ENCODE results near the gene SMARCA4. TPM values are rescaled to one million over a fixed set of nuclear protein-coding genes. Genes with fewer than 3 reads are reported as not detected.
"Not testable (repeated sequence)": the region's sequence is repeated elsewhere in the genome, so short reads cannot be mapped to it uniquely, and the experiment has no call there.

Gene SMARCA4
- total RNA-seq, 1 experiment from 2014 or later: 103 TPM

- H3K36me3 ChIP-seq (ENCODE audit: insufficient read depth, low read length): no peaks in the 10 kb centered on the region; the same call in 1 of the 2 replicates
- H3K4me3 ChIP-seq (ENCODE audit: low read length): no peak overlapping the region
- no peak overlapping the region for H3K9ac ChIP-seq (ENCODE audit: low read length)
Observed at GRCh38 chr19:10924597-10924996, 36.2 kb upstream of the SMARCA4 start.

GRCh38 chr19:10927730-10928562, 32.9 kb upstream of the SMARCA4 start:
- H3K4me3 ChIP-seq (ENCODE audit: low read length): peak overlapping the region; percentile 99
- peak; percentile 62 for DNase-seq
- no peak overlapping the region; the same call in 1 of the 2 replicates for H2AFZ ChIP-seq (ENCODE audit: low read length)
- peaks cover 22% of the 10 kb centered on the region for H3K4me1 ChIP-seq (ENCODE audit: low read length)
- peaks cover 43% of the 10 kb centered on the region for H3K79me2 ChIP-seq (ENCODE audit: low read length)
- no peaks in the 10 kb centered on the region for H3K27me3 ChIP-seq (ENCODE audit: low read length)
- H4K20me1 ChIP-seq (ENCODE audit: insufficient read depth, low read depth, low read length): peaks cover 9% of the 10 kb centered on the region; the same call in 1 of the 2 replicates
- H3K4me2 ChIP-seq (ENCODE audit: low read depth, low read length, poor library complexity, severe bottlenecking): peak overlapping the region; percentile 99
- no peaks in the 10 kb centered on the region for H3K9me2 ChIP-seq (replicated peaks; ENCODE audit: insufficient read depth, low read length)
- peaks cover 5% of the 10 kb centered on the region; the same call in 1 of the 2 replicates for H3K36me3 ChIP-seq (ENCODE audit: insufficient read depth, low read length)
- H3K9me3 ChIP-seq (ENCODE audit: low read length): no peaks in the 10 kb centered on the region
- H3K27ac ChIP-seq (ENCODE audit: low read length): peak overlapping the region; percentile 60
- H3K9ac ChIP-seq (ENCODE audit: low read length): peak overlapping the region; percentile 95

More at GRCh38 chr19:10924597-10924996, 36.2 kb upstream of the SMARCA4 start:
- Histone ChIP-seq H4K20me1 (ENCODE audit: insufficient read depth, low read depth, low read length) (peaks cover 8% of the 10 kb centered on the region; the same call in 1 of the 2 replicates), H3K79me2 (ENCODE audit: low read length) (peaks cover 22% of the 10 kb centered on the region), H3K27me3 (ENCODE audit: low read length) (no peaks in the 10 kb centered on the region), H3K27ac (ENCODE audit: low read length) (no peak overlapping the region), H3K4me1 (ENCODE audit: low read length) (peaks cover 15% of the 10 kb centered on the region), H3K9me3 (ENCODE audit: low read length) (no peaks in the 10 kb centered on the region), H2AFZ (ENCODE audit: low read length) (no peak overlapping the region), H3K4me2 (ENCODE audit: low read depth, low read length, poor library complexity, severe bottlenecking) (no peak overlapping the region), H3K9me2 (replicated peaks; ENCODE audit: insufficient read depth, low read length) (no peaks in the 10 kb centered on the region)
- no peak for DNase-seq

- Histone ChIP-seq H2AFZ (ENCODE audit: low read length) (peak within 1 kb of the TSS; percentile 81), H4K20me1 (ENCODE audit: insufficient read depth, low read depth, low read length) (peaks cover 9% of the 10 kb centered on the region; the same call in 1 of the 2 replicates), H3K4me3 (ENCODE audit: low read length) (peak within 1 kb of the TSS; percentile 99), H3K4me1 (ENCODE audit: low read length) (peaks cover 22% of the 10 kb centered on the region), H3K9ac (ENCODE audit: low read length) (peak within 1 kb of the TSS; percentile 95), H3K79me2 (ENCODE audit: low read length) (peaks cover 43% of the 10 kb centered on the region), H3K36me3 (ENCODE audit: insufficient read depth, low read length) (peaks cover 5% of the 10 kb centered on the region; the same call in 1 of the 2 replicates), H3K9me2 (replicated peaks; ENCODE audit: insufficient read depth, low read length) (no peaks in the 10 kb centered on the region), H3K9me3 (ENCODE audit: low read length) (no peaks in the 10 kb centered on the region), H3K4me2 (ENCODE audit: low read depth, low read length, poor library complexity, severe bottlenecking) (peak within 1 kb of the TSS; percentile 99), H3K27me3 (ENCODE audit: low read length) (no peaks in the 10 kb centered on the region), H3K27ac (ENCODE audit: low read length) (peak within 1 kb of the TSS; percentile 60)
- DNase-seq: peak; percentile 99
Observed at GRCh38 chr19:10928563-10929401, 32.0 kb upstream of the SMARCA4 start, which contains the start of the genes TIMM29 and YIPF2. TSS of gene TIMM29 (plus strand) at chr19:10928811. CDS start at chr19:10928823, 12 bp downstream. TSS of gene YIPF2 (minus strand) at chr19:10928639. CDS start at chr19:10928410, 229 bp downstream.

DNA sequence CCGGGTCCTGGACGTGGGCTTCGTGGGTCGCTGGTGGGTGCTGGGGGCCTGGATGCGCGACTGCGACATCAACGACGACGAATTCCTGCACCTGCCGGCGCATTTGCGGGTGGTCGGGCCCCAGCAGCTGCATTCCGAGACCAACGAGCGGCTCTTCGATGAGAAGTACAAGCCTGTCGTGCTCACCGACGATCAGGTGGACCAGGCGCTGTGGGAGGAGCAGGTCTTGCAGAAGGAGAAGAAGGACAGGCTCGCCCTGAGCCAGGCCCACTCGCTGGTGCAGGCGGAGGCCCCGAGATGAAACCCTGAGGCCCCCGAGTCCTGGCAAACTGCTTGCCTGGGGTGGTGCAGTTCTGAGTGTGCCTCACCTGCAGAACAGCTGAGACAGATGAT, 31.4 kb upstream of the SMARCA4 start:
- Histone ChIP-seq H3K36me3 (ENCODE audit: insufficient read depth, low read length) (peaks cover 5% of the 10 kb centered on the region; the same call in 1 of the 2 replicates), H3K27ac (ENCODE audit: low read length) (no peak overlapping the region), H3K4me1 (ENCODE audit: low read length) (peaks cover 22% of the 10 kb centered on the region), H3K4me3 (ENCODE audit: low read length) (peak overlapping the region; percentile 99), H3K9me3 (ENCODE audit: low read length) (no peaks in the 10 kb centered on the region), H4K20me1 (ENCODE audit: insufficient read depth, low read depth, low read length) (peaks cover 9% of the 10 kb centered on the region; the same call in 1 of the 2 replicates), H3K9me2 (replicated peaks; ENCODE audit: insufficient read depth, low read length) (no peaks in the 10 kb centered on the region), H3K27me3 (ENCODE audit: low read length) (no peaks in the 10 kb centered on the region), H2AFZ (ENCODE audit: low read length) (no peak overlapping the region), H3K9ac (ENCODE audit: low read length) (peak overlapping the region; percentile 95), H3K79me2 (ENCODE audit: low read length) (peaks cover 43% of the 10 kb centered on the region), H3K4me2 (ENCODE audit: low read depth, low read length, poor library complexity, severe bottlenecking) (peak overlapping the region; percentile 99)
- DNase-seq: no peak

- no peak overlapping the region for H3K4me3 ChIP-seq (ENCODE audit: low read length)
- H2AFZ ChIP-seq (ENCODE audit: low read length): no peak overlapping the region
- H3K4me2 ChIP-seq (ENCODE audit: low read depth, low read length, poor library complexity, severe bottlenecking): no peak overlapping the region
- no peaks in the 10 kb centered on the region for H4K20me1 ChIP-seq (ENCODE audit: insufficient read depth, low read depth, low read length)
- peaks cover 3% of the 10 kb centered on the region; the same call in 1 of the 2 replicates for H3K36me3 ChIP-seq (ENCODE audit: insufficient read depth, low read length)
- H3K9me2 ChIP-seq (replicated peaks; ENCODE audit: insufficient read depth, low read length): no peaks in the 10 kb centered on the region
- no peak overlapping the region for H3K9ac ChIP-seq (ENCODE audit: low read length)
- peaks cover 12% of the 10 kb centered on the region for H3K79me2 ChIP-seq (ENCODE audit: low read length)
- H3K27ac ChIP-seq (ENCODE audit: low read length): no peak overlapping the region
- H3K4me1 ChIP-seq (ENCODE audit: low read length): peaks cover 8% of the 10 kb centered on the region
- H3K9me3 ChIP-seq (ENCODE audit: low read length): no peaks in the 10 kb centered on the region
- no peaks in the 10 kb centered on the region for H3K27me3 ChIP-seq (ENCODE audit: low read length)
- DNase-seq: no peak
Observed at GRCh38 chr19:10935371-10936059, 25.3 kb upstream of the SMARCA4 start.

- Histone ChIP-seq H3K27me3 (ENCODE audit: low read length) (no peaks in the 10 kb centered on the region), H3K4me1 (ENCODE audit: low read length) (peaks cover 8% of the 10 kb centered on the region), H3K9me2 (replicated peaks; ENCODE audit: insufficient read depth, low read length) (no peaks in the 10 kb centered on the region), H3K36me3 (ENCODE audit: insufficient read depth, low read length) (no peaks in the 10 kb centered on the region), H3K27ac (ENCODE audit: low read length) (no peak overlapping the region), H4K20me1 (ENCODE audit: insufficient read depth, low read depth, low read length) (no peaks in the 10 kb centered on the region), H3K9me3 (ENCODE audit: low read length) (no peaks in the 10 kb centered on the region), H3K4me3 (ENCODE audit: low read length) (no peak overlapping the region), H3K4me2 (ENCODE audit: low read depth, low read length, poor library complexity, severe bottlenecking) (no peak overlapping the region), H2AFZ (ENCODE audit: low read length) (no peak overlapping the region), H3K79me2 (ENCODE audit: low read length) (peaks cover 5% of the 10 kb centered on the region; the same call in 1 of the 2 replicates), H3K9ac (ENCODE audit: low read length) (no peak overlapping the region)
- DNase-seq: peak; percentile 90
Observed at GRCh38 chr19:10936661-10937084, 24.2 kb upstream of the SMARCA4 start.

DNA sequence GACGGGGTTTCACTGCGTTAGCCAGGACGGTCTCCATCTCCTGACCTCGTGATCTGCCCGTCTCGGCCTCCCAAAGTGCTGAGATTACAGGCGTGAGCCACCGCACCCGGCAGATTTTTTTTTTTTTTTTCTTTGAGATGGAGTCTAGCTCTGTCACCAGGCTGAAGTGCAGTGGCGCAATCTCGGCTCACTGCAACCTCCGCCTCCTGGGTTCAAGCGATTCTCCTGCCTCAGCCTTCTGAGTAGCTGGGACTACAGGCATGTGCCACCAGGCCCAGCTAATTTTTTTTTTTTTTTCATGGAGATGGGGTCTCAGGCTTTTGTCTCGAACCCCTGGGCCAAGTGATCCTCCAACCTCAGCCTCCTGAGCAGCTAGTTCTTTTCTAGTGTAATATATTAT, 19.2 kb upstream of the SMARCA4 start:
- H3K36me3 ChIP-seq (ENCODE audit: insufficient read depth, low read length); H3K9ac ChIP-seq (ENCODE audit: low read length); H3K9me2 ChIP-seq (replicated peaks; ENCODE audit: insufficient read depth, low read length); H3K4me1 ChIP-seq (ENCODE audit: low read length); H4K20me1 ChIP-seq (ENCODE audit: insufficient read depth, low read depth, low read length); H3K27me3 ChIP-seq (ENCODE audit: low read length); H3K27ac ChIP-seq (ENCODE audit: low read length); H3K4me2 ChIP-seq (ENCODE audit: low read depth, low read length, poor library complexity, severe bottlenecking); H3K79me2 ChIP-seq (ENCODE audit: low read length); DNase-seq; H3K9me3 ChIP-seq (ENCODE audit: low read length); H3K4me3 ChIP-seq (ENCODE audit: low read length); H2AFZ ChIP-seq (ENCODE audit: low read length): not testable (repeated sequence)

Data from Karpas-422 (cell line).